GM18499 (cell line): ENCODE data around the gene PDZRN3.

Experiments
- ATAC-seq: cut with Tn5 transposase; IDR thresholded peaks from one replicate; pipeline ENCODE4 v1.9.1; 2021; ENCODE audit warnings: moderate number of reproducible peaks; ENCODE audit not compliant: insufficient read depth, unreplicated experiment

PDZRN3 gene

GRCh38 chr3:73433079-73433478, 191.7 kb downstream of the PDZRN3 start:
- ATAC-seq = no peak

DNA sequence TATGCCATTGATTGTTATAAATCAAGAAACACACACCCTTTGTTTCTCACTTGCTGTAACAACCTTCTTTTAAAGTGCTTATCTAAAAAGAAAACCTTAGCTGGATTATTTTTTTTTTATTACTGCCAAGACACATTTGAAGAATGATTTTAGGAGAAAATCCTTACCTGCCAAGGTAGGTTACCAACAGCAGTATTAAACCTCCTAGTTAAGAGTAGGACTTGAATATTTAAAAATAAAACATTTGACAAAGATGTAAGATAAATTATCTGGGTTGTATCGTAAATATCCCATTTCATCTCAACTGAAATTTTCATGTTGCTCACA, 192.1 kb downstream of the PDZRN3 start:
- ATAC-seq = no peak

GRCh38 chr3:73432023-73432705, 192.6 kb downstream of the PDZRN3 start:
- no peak for ATAC-seq

DNA sequence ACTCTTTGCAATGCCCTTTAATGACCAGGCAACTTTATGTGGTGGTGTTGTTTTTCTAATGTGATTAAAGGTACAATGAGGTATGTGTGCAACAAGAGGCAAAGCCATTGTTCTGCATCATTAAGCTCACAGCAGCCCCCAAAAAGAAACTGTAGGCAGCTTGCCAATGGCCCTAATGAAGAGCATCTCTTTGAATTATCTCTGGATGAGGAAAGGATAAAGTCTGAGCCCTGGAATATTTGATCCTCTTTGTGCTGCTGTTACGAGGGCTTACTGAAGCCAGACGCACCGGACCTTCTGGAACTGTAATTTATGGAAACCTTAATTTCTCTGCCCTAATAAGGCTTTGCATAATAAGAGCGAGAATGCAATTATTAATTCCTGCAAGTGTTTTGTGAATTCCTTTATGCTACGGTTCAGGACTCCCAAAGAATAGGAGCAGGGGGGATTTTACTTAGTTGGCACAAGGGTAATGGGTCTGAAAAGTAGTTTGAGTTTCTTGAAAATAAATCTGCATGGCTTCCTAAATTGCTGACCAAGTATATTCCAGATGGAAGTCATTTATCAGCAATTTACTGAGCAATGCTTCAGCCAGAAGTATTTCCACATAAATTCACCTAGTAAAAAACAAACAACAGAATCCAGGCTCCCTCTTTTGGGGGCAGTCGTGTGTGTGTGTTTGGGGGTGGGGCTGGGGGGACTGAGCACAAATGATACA, 193.4 kb downstream of the PDZRN3 start:
- no peak for ATAC-seq

DNA sequence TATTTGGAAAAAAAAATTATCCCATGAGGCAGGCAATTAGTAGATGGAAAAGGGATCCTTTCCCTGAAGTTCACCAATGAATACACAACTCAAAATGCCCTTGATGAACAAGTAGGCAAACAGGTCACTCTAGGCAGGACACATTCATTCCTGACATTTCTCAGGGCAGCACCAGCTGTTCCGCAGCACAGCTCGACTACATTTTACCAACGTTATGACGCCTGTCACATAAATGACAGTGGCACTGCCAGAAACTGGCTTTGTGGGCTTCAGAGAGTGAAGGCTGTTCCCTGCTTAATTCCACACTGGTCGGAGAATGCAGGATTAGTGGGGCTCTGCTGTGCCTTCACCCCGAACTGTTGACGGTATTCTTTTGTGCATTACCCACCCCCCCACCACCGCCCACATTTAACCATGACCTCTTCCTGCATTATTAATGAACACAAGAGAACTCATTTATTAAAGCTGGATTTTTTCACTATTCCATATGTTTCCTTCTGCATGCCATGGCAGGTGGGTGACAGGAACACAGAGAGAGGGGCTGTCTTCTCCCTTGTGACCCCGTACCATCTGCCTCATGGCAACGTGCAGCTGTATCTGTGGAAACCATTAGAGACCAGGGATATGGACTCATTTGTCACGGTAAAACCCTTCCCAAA, 197.6 kb downstream of the PDZRN3 start:
- ATAC-seq = no peak

DNA sequence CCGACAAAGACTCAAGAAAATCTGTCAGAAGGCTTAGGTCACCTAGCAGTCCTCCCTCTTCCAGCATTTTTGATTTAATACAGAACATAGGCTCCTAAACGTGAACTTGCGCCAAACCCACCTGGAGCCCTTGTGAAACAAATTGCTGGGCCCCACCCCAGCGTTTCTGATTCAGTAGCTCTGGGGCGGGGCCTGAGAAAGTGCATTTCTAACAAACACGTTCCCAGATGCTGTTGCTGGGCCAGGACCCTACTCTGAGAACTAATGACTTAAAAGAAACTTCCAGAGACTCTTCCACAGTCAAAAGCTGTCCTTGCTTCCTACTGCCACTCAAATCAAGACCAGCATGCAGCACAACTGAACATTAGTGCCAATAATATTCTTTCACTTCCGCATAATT, 198.1 kb downstream of the PDZRN3 start:
- no peak for ATAC-seq

- ATAC-seq = no peak
Observed at GRCh38 chr3:73423116-73423515, 201.6 kb downstream of the PDZRN3 start.

- no peak for ATAC-seq
Observed at GRCh38 chr3:73422571-73422970, 202.2 kb downstream of the PDZRN3 start.

GRCh38 chr3:73419942-73420341, 204.8 kb downstream of the PDZRN3 start:
- no peak for ATAC-seq

- no peak for ATAC-seq
Observed at GRCh38 chr3:73419179-73419803, 205.4 kb downstream of the PDZRN3 start.

GRCh38 chr3:73418681-73419080, 206.1 kb downstream of the PDZRN3 start:
- no peak for ATAC-seq

GRCh38 chr3:73415118-73415517, 209.6 kb downstream of the PDZRN3 start:
- ATAC-seq = no peak

DNA sequence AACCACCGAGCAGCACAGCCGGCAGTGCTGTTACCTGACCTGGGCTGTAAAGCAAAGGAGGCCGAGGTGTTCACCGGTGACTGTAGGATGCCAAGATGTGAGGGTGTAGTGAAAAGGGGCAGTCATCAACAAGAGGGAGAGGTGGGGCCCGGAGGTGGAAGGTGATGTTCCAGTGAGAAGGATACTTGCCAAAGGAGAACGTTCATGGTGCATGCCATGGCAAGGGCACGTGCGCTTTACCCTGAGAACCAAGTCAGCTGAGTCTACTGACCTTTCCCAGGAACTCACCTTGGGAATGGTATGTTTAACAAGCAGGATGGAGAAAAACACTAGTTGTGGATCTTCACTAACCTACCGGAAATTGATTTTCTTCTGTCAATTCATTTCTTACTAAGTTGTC, 211.1 kb downstream of the PDZRN3 start:
- no peak for ATAC-seq

DNA sequence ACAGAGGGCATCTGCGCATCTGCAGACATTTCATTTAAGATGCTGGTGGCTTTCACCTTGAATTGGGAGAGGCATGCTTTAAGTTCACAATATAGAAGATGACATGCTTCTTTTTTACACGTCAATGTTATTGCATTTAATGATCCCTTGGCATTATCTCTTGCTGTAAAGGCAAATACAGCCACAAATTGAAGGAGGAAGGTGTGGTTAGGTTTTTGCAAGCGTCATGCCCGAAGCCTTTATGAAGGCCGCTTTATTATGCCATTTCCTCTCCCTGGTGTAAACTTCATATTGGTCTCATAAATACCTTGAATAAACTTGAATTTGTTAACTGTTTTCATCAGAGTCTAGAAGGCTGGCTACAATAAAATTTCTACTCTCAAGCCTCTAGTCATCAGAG, 212.7 kb downstream of the PDZRN3 start:
- no peak for ATAC-seq

- ATAC-seq = no peak
Observed at GRCh38 chr3:73411545-73411944, 213.2 kb downstream of the PDZRN3 start.

- ATAC-seq = no peak
Observed at GRCh38 chr3:73409138-73409763, 215.5 kb downstream of the PDZRN3 start.

DNA sequence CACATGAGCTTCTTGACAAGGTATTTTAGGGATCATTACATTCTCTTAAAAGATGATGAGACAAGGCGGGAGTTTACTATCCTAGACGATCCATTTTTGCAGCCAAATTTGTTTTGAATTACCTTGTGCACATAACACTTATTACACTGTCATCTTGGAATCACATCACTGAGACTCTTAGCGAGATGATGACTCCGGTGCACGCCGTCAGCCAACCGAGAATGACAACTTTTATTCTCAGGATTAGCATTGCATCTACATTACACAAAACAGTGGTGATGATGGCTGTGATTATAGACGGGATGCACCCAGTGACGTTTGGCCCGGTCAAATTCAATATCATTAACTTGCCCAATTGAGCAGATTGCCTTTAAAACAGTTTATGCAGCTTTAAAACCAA, 216.1 kb downstream of the PDZRN3 start:
- no peak for ATAC-seq

- no peak for ATAC-seq
Observed at GRCh38 chr3:73407577-73407976, 217.2 kb downstream of the PDZRN3 start.

DNA sequence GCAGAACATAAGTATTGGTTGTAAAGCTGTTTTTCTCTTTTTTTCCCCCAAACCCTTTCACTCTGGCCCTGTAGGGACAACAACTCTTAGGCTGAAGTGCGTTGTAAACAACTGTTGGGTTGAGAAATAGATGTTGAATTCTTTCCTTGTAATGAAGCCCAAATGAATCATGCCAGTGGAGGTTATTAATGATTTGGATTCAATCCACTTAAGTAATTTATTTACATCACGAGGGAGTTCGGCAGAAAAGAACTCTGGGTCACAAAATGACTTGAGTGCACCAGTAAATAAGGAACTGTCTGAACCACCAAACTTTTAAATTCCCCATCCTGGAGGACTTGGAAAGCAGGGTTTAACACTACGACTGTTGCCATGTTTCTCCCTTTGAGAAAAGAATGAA, 218.9 kb downstream of the PDZRN3 start:
- ATAC-seq = no peak

DNA sequence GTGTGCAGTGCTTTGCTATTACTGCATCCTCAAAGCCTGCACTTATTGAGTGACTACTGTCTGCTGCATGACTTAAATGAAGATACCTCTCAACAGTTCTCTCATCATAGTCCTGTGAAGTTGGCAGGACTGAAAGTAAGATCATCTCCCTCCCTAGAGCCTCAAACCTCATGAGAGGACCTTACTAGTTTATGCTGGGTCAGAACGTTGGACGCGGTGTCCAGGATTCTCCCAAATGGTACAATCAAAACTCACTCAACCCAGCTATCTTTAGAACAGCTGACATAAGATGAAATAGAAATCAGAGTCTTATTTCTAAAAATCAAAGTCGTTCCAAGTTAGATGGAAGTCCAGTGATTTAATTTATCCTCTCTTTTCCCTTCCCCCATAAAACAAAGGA, 219.7 kb downstream of the PDZRN3 start:
- no peak for ATAC-seq

DNA sequence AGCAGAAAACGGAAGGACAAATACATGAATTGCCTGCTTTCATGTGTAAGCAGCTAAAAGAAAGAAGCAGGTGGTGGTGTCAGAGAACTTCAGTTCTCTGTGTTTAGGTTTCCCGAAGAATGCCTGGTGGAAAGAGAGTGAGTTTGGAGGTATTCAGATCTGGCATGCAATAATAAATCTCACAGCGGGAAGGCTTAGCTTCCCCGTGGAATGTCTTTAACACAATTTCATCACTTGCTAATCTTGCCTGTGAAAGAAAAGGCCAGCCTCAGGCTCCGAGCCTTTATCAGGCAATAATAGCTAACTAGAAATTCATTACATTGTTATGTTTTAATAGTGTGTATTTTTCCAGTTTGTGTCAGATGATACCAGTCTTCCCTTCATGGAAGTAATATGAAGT, 220.3 kb downstream of the PDZRN3 start:
- no peak for ATAC-seq
